Neural cell (in vitro differentiated cells): ENCODE measurements around the gene P4HA2. TPM values are rescaled to one million over a fixed set of nuclear protein-coding genes. Genes with fewer than 3 reads are reported as not detected.

Source experiments
- H2AFZ ChIP-seq: fragments of 200-600, 300-800 bp; sonication (generic), shearing (Covaris generic); 2 replicates; pipeline ENCODE4 v1.6.0; 2014; ENCODE audit warnings: low read depth, mild to moderate bottlenecking, antibody characterized with exemption, low read length, moderate library complexity
- H3F3A ChIP-seq: fragments of 200-600 bp; shearing (Covaris generic); 2 replicates; pipeline ENCODE4 v1.6.1; 2016; ENCODE audit warnings: mild to moderate bottlenecking, moderate library complexity, mixed read lengths, antibody characterized with exemption, low read length; ENCODE audit not compliant: insufficient read depth, poor library complexity, severe bottlenecking
- H3K27ac ChIP-seq: fragments of 200-600, 300-800 bp; sonication (generic), shearing (Covaris generic); 2 replicates; pipeline ENCODE4 v1.5.1; 2014; ENCODE audit warnings: mild to moderate bottlenecking, low read length, moderate library complexity
- H3K27me3 ChIP-seq: fragments of 300-800, 200-600 bp; sonication (generic), shearing (Covaris generic); 2 replicates; pipeline ENCODE4 v1.6.0; 2014; ENCODE audit warnings: mild to moderate bottlenecking, low read depth, low read length, moderate library complexity; ENCODE audit not compliant: insufficient read depth
- H3K36me3 ChIP-seq: fragments of 300-800, 200-600 bp; sonication (generic), shearing (Covaris generic); 2 replicates; pipeline ENCODE4 v1.5.1; 2014; ENCODE audit warnings: mild to moderate bottlenecking, antibody characterized with exemption, low read length, moderate library complexity; ENCODE audit not compliant: insufficient read depth
- H3K4me2 ChIP-seq: fragments of 300-800, 200-600 bp; sonication (generic), shearing (Covaris generic); 2 replicates; pipeline ENCODE4 v1.6.0; 2014; ENCODE audit warnings: mild to moderate bottlenecking, low read length
- H3K4me3 ChIP-seq: fragments of 300-800, 200-600 bp; sonication (generic), shearing (Covaris generic); 2 replicates; pipeline ENCODE4 v1.5.1; 2014; ENCODE audit warnings: mild to moderate bottlenecking, low read length, moderate library complexity
- H3K79me2 ChIP-seq: fragments of 200-600 bp; shearing (Covaris generic); replicated peaks from 2 replicates; pipeline ENCODE4 v1.6.0; 2014; ENCODE audit warnings: mild to moderate bottlenecking, low read length, moderate library complexity; ENCODE audit not compliant: insufficient read depth
- H3K9ac ChIP-seq: fragments of 300-800, 200-600 bp; sonication (generic), shearing (Covaris generic); 2 replicates; pipeline ENCODE4 v1.6.1; 2016; ENCODE audit warnings: mild to moderate bottlenecking, low read length, mixed read lengths
- H3K9me2 ChIP-seq: fragments of 200-600 bp; shearing (Covaris generic); 2 replicates; pipeline ENCODE4 v1.6.1; 2016; ENCODE audit warnings: mild to moderate bottlenecking, low read length, mixed read lengths; ENCODE audit not compliant: insufficient read depth
- H3K9me3 ChIP-seq: fragments of 200-600, 300-800 bp; sonication (generic), shearing (Covaris generic); 2 replicates; pipeline ENCODE4 v1.6.1; 2016; ENCODE audit warnings: mild to moderate bottlenecking, mixed run types, low read length, moderate library complexity, mixed read lengths
- H4K20me1 ChIP-seq: fragments of 200-600 bp; shearing (Covaris generic); 2 replicates; pipeline ENCODE4 v1.6.1; 2016; ENCODE audit warnings: mild to moderate bottlenecking, mixed run types; ENCODE audit not compliant: insufficient read depth
- EP300 ChIP-seq: fragments of 450-650 bp; conservative IDR thresholded peaks from 2 replicates; pipeline ENCODE4 v1.6.1; 2014; ENCODE audit warnings: antibody characterized with exemption, mild to moderate bottlenecking, moderate library complexity; ENCODE audit not compliant: poor library complexity, severe bottlenecking
- EZH2 ChIP-seq: fragments of 200-600, 300-800 bp; shearing (Covaris generic), sonication (generic); IDR thresholded peaks from 2 replicates; pipeline ENCODE4 v1.6.1; 2014; ENCODE audit warnings: antibody characterized with exemption, low read length, borderline replicate concordance, mild to moderate bottlenecking; ENCODE audit not compliant: insufficient read depth, poor library complexity, severe bottlenecking
- MXI1 ChIP-seq: fragments of 450-650 bp; conservative IDR thresholded peaks from 2 replicates; pipeline ENCODE4 v1.6.1; 2014; ENCODE audit warnings: antibody characterized with exemption, mild to moderate bottlenecking; ENCODE audit not compliant: poor library complexity, severe bottlenecking
- POLR2AphosphoS5 ChIP-seq: IDR thresholded peaks from 2 replicates; pipeline ENCODE4 v1.6.1; 2012
- RAD21 ChIP-seq: fragments of 450-650 bp; conservative IDR thresholded peaks from 2 replicates; pipeline ENCODE4 v1.6.1; 2014; ENCODE audit warnings: antibody characterized with exemption, mild to moderate bottlenecking, moderate library complexity
- SMC3 ChIP-seq: fragments of 450-650 bp; conservative IDR thresholded peaks from 2 replicates; pipeline ENCODE4 v1.6.1; 2014; ENCODE audit warnings: antibody characterized with exemption, mild to moderate bottlenecking, moderate library complexity; ENCODE audit not compliant: poor library complexity
- TAF1 ChIP-seq: IDR thresholded peaks from 2 replicates; pipeline ENCODE4 v1.6.1; 2012; ENCODE audit warnings: low read depth
- polyA plus RNA-seq: library from polyadenylated mRNA; depleted of rRNA; stranded (reverse); fragments of >200 nt; gene quantifications from 2 replicates; pipeline ENCODE4 v1.2.3, GENCODE V29; 2014
- TF ChIP-seq, protein P1 (sequence below): IDR thresholded peaks from 2 replicates; pipeline ENCODE4 v1.6.1; 2012; ENCODE audit warnings: borderline replicate concordance
- TF ChIP-seq, protein P2 (sequence below): fragments of 450-650 bp; IDR thresholded peaks from 2 replicates; pipeline ENCODE4 v1.5.1; 2014; ENCODE audit warnings: antibody characterized with exemption, mild to moderate bottlenecking, moderate library complexity; ENCODE audit not compliant: poor library complexity, severe bottlenecking

The P4HA2 gene
- polyA plus RNA-seq, 1 donor from 2014 or later, result 1.4 TPM

DNA sequence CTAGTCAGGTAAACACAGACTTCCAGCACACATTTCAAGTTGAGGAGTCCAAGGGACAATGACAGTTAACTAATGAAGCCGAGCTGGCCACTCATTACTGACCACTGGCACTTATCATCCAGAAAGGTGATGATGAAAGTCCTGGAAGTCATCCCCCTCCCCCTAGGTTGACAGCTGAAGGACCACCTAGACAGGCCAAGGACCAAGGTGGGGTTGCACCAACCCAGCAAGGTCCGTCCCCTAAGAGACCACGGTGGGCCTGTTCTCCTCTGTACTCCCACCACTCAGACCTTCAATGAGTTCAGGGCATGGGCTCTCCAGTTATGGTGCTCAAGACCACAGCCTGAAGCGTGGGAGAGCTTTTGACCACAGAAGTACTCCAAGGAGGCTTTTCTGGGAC, 13.2 kb downstream of the P4HA2 start:
- Histone ChIP-seq H3K9me3 (no peaks in the 10 kb centered on the region), H3K9me2 (no peaks in the 10 kb centered on the region), H3K36me3 (no peaks in the 10 kb centered on the region), H3K9ac (no peak overlapping the region), H3K79me2 (no peaks in the 10 kb centered on the region), H2AFZ (no peak overlapping the region), H3K27ac (no peak overlapping the region), H3K4me3 (no peak overlapping the region), H4K20me1 (no peaks in the 10 kb centered on the region), H3K4me2 (no peak overlapping the region), H3K27me3 (no peaks in the 10 kb centered on the region), H3F3A (no peaks in the 10 kb centered on the region)
- no peak for TF ChIP-seq SMC3
- TF ChIP-seq EZH2, result no peak
- no peak for TF ChIP-seq MXI1
- TF ChIP-seq, protein P1, sequence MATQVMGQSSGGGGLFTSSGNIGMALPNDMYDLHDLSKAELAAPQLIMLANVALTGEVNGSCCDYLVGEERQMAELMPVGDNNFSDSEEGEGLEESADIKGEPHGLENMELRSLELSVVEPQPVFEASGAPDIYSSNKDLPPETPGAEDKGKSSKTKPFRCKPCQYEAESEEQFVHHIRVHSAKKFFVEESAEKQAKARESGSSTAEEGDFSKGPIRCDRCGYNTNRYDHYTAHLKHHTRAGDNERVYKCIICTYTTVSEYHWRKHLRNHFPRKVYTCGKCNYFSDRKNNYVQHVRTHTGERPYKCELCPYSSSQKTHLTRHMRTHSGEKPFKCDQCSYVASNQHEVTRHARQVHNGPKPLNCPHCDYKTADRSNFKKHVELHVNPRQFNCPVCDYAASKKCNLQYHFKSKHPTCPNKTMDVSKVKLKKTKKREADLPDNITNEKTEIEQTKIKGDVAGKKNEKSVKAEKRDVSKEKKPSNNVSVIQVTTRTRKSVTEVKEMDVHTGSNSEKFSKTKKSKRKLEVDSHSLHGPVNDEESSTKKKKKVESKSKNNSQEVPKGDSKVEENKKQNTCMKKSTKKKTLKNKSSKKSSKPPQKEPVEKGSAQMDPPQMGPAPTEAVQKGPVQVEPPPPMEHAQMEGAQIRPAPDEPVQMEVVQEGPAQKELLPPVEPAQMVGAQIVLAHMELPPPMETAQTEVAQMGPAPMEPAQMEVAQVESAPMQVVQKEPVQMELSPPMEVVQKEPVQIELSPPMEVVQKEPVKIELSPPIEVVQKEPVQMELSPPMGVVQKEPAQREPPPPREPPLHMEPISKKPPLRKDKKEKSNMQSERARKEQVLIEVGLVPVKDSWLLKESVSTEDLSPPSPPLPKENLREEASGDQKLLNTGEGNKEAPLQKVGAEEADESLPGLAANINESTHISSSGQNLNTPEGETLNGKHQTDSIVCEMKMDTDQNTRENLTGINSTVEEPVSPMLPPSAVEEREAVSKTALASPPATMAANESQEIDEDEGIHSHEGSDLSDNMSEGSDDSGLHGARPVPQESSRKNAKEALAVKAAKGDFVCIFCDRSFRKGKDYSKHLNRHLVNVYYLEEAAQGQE, result no peak

DNA sequence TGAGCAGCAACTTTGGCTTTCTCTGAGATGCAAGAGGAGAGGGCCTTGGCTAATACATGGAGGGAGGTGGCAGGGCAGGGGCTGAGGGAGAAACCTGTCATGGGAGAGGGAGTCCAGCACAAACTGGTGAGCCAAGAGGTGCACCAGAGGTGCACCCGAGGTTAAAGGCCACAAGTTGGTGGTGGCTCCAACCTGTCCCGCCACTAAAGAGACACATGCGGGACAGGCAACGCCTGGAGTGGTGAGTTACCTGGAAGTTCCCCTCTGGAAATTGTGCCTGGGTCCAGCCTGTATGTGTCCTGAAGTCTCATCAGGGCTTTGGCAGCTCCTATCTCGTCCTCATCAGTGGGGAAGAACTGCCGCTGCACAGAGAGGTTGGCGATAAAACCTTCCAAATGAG, 14.0 kb downstream of the P4HA2 start:
- Histone ChIP-seq H3K4me2 (no peak overlapping the region), H3K27ac (no peak overlapping the region), H3K4me3 (no peak overlapping the region), H3K79me2 (no peaks in the 10 kb centered on the region), H3K36me3 (no peaks in the 10 kb centered on the region), H4K20me1 (no peaks in the 10 kb centered on the region), H3K9ac (no peak overlapping the region), H3K27me3 (no peaks in the 10 kb centered on the region), H3F3A (no peaks in the 10 kb centered on the region), H3K9me2 (no peaks in the 10 kb centered on the region), H3K9me3 (no peaks in the 10 kb centered on the region), H2AFZ (no peak overlapping the region)
- TF ChIP-seq, protein P2, sequence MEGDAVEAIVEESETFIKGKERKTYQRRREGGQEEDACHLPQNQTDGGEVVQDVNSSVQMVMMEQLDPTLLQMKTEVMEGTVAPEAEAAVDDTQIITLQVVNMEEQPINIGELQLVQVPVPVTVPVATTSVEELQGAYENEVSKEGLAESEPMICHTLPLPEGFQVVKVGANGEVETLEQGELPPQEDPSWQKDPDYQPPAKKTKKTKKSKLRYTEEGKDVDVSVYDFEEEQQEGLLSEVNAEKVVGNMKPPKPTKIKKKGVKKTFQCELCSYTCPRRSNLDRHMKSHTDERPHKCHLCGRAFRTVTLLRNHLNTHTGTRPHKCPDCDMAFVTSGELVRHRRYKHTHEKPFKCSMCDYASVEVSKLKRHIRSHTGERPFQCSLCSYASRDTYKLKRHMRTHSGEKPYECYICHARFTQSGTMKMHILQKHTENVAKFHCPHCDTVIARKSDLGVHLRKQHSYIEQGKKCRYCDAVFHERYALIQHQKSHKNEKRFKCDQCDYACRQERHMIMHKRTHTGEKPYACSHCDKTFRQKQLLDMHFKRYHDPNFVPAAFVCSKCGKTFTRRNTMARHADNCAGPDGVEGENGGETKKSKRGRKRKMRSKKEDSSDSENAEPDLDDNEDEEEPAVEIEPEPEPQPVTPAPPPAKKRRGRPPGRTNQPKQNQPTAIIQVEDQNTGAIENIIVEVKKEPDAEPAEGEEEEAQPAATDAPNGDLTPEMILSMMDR, result no peak
- TF ChIP-seq EZH2 (no peak), POLR2AphosphoS5 (no peak), TAF1 (no peak), SMC3 (no peak), MXI1 (no peak)

DNA sequence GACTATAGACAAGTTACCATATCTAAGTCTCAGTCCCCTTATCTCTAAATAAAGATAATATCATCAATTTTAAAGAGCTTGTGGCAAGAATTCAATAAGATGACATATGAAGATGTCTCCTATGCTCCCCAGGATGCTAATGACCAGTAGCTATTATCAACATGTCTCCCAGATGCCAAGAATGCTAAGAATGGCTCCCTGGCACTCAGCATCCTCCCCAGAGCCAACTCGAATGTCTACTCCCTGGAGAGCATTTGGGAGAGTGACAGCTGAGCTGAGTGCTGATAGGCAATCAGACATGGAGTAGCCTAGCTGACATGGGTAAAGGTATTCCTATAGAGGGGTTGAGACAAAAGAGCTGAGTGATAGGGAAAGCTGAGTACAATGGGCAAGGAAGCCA, 15.9 kb downstream of the P4HA2 start:
- Histone ChIP-seq H3K27me3 (no peaks in the 10 kb centered on the region), H3F3A (no peaks in the 10 kb centered on the region), H3K4me3 (no peak overlapping the region), H3K27ac (no peak overlapping the region), H3K9me3 (no peaks in the 10 kb centered on the region), H3K36me3 (no peaks in the 10 kb centered on the region), H3K9me2 (no peaks in the 10 kb centered on the region), H3K79me2 (no peaks in the 10 kb centered on the region), H4K20me1 (no peaks in the 10 kb centered on the region), H3K4me2 (no peak overlapping the region), H3K9ac (no peak overlapping the region), H2AFZ (no peak overlapping the region)
- TF ChIP-seq POLR2AphosphoS5 (no peak), EP300 (no peak), SMC3 (no peak), TAF1 (no peak), MXI1 (no peak), EZH2 (no peak), RAD21 (no peak)
- TF ChIP-seq, protein P2, result no peak
- TF ChIP-seq, protein P1, result no peak
